ENCODE data around the gene PRR5L. TPM values are rescaled to one million over a fixed set of nuclear protein-coding genes. Genes with fewer than 3 reads are reported as not detected.
A peak's percentile ranks its signal among the peaks of the same experiment; 100 is the strongest.

Gene PRR5L
- total RNA-seq, 1 donor from 2014 or later = 103 TPM

DNA sequence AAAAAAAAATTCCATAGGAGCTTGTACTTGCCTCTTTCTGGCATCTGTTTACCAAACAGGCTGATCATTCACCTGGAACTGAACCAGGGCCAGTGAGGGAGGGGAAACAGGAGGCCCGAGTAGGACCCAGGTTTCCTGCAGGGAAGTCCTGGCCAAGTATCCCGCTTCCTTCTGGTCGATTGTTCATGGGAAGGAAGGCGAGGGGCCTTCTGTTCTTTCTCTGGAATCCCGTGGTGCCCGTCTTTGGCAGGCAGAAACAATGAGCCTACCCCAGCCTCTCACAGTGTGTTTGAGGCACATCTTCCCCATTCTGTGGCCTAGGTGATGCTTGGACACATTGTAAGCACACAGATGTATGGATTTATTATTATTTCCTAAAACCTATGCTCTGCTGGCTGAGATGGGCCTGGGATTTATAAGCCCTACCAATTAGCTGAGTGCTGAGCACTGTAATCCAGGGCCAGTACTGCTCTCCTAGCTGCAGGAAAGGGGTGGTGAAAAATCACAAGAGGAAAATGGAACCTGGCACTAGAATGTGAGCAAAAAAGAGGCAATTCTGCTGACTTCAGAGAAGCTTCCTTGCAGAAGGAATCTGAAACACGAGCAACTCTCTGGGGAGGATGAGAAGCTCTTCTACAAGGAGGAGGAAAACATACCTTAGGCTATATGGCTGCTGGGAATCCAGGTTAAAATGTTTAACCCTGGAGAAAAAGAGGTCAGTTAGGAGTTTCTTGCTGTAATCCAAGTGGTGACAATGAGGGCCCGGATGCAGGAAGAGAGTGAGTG is 53.5 kb downstream of the PRR5L start:
- Mint-ChIP-seq H3K27ac (ENCODE audit: unreplicated experiment) (peak overlapping the region; percentile 86), H3K9me3 (ENCODE audit: unreplicated experiment) (no peaks in the 10 kb centered on the region), H3K4me3 (ENCODE audit: unreplicated experiment) (no peak overlapping the region), H3K27me3 (ENCODE audit: unreplicated experiment) (no peaks in the 10 kb centered on the region), H3K4me1 (ENCODE audit: unreplicated experiment) (peaks cover 43% of the 10 kb centered on the region), H3K36me3 (ENCODE audit: unreplicated experiment) (no peaks in the 10 kb centered on the region)
- no peak for DNase-seq (ENCODE audit: extremely low spot score, unreplicated experiment)
- TF ChIP-seq, protein P1, sequence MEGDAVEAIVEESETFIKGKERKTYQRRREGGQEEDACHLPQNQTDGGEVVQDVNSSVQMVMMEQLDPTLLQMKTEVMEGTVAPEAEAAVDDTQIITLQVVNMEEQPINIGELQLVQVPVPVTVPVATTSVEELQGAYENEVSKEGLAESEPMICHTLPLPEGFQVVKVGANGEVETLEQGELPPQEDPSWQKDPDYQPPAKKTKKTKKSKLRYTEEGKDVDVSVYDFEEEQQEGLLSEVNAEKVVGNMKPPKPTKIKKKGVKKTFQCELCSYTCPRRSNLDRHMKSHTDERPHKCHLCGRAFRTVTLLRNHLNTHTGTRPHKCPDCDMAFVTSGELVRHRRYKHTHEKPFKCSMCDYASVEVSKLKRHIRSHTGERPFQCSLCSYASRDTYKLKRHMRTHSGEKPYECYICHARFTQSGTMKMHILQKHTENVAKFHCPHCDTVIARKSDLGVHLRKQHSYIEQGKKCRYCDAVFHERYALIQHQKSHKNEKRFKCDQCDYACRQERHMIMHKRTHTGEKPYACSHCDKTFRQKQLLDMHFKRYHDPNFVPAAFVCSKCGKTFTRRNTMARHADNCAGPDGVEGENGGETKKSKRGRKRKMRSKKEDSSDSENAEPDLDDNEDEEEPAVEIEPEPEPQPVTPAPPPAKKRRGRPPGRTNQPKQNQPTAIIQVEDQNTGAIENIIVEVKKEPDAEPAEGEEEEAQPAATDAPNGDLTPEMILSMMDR (IDR thresholded peaks at IDR 0.05) = no peak

DNA sequence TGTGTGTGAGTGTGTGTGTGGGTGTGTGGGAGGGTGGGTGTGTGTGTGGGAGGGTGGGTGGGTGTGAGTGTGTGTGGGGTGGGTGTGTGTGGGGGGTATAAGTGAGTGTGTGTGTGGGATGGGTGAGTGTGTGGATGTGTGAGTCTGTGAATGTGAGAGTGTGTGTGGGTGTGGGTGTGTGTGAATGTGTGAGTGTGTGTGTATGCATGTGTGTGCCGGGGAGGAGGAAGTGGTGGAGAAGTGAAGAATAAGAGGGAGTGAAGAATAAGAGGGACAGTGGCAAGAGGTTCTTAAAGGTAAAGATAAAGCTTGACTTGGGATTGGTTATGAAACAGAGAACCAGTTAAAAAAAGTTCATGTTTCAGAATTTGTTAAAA is 54.0 kb downstream of the PRR5L start:
- Mint-ChIP-seq H3K36me3 (ENCODE audit: unreplicated experiment) (no peaks in the 10 kb centered on the region), H3K9me3 (ENCODE audit: unreplicated experiment) (no peaks in the 10 kb centered on the region), H3K4me3 (ENCODE audit: unreplicated experiment) (no peak overlapping the region), H3K27me3 (ENCODE audit: unreplicated experiment) (no peaks in the 10 kb centered on the region), H3K4me1 (ENCODE audit: unreplicated experiment) (peaks cover 49% of the 10 kb centered on the region), H3K27ac (ENCODE audit: unreplicated experiment) (peak overlapping the region; percentile 86)
- TF ChIP-seq, protein P1 (IDR thresholded peaks at IDR 0.05) = no peak
- no peak for DNase-seq (ENCODE audit: extremely low spot score, unreplicated experiment)

DNA sequence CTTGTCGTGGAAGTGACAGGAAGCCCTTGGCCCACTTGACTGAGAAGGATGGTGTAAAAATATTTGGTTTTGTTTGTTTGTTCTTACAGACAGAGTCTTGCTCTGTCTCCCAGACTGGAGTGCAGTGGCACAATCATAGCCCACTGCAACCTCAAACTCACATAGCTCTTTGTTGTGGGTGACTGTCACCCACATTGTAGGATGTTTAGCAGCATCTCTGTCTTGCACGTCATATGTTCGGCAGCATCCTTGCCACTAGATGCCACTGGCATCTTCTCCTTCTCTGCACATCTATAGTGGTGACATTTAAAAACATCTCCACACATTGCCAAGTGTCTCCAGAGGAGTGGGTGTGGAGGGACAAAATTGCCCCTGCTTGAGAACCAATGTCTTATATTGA is 56.8 kb downstream of the PRR5L start:
- DNase-seq (ENCODE audit: extremely low spot score, unreplicated experiment) = no peak
- no peaks in the 10 kb centered on the region for H3K27me3 Mint-ChIP-seq (ENCODE audit: unreplicated experiment)
- H3K27ac Mint-ChIP-seq (ENCODE audit: unreplicated experiment) = peak overlapping the region; percentile 92
- H3K36me3 Mint-ChIP-seq (ENCODE audit: unreplicated experiment) = no peaks in the 10 kb centered on the region
- no peak overlapping the region for H3K4me3 Mint-ChIP-seq (ENCODE audit: unreplicated experiment)
- H3K4me1 Mint-ChIP-seq (ENCODE audit: unreplicated experiment) = peaks cover 73% of the 10 kb centered on the region
- TF ChIP-seq, protein P1 (IDR thresholded peaks at IDR 0.05) = peak; percentile 27
- H3K9me3 Mint-ChIP-seq (ENCODE audit: unreplicated experiment) = no peaks in the 10 kb centered on the region

DNA sequence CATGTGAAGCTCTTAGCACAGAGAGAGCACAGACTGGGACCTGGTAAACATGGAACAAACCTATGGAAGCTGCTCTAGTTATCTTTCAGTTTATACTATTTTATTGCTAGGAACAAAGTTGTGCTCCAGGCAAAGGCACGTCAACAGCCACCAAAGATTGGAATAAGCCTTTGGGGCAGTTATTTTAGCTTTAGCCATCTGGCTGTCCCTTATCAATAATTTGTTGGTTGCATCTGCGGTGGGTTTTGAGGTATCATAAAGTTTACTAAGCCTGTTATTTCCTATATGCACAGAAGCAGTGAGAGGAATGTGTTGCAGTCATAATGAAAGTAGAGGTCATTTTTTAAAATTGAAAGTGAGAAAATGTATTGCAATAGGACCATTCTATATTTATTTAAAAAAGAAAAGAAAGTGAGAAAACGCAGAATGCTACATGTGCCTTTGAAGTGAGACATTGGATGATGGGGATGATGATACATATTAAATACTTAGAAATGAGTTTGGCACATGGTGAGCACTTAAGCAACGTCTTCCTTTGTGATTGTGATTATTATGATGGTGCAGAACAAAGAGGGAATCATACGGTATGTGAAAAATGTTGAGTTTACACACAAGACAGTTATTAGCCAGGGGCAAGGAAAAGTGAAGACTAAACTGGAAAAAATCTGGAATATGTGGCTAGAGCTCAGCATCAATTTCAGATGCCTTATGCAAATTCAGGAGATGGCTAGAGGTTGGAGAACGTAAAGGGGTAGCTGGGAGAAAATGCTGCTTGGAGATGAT is 58.3 kb downstream of the PRR5L start:
- Mint-ChIP-seq H3K27ac (ENCODE audit: unreplicated experiment) (peak overlapping the region; percentile 92), H3K36me3 (ENCODE audit: unreplicated experiment) (no peaks in the 10 kb centered on the region), H3K27me3 (ENCODE audit: unreplicated experiment) (no peaks in the 10 kb centered on the region), H3K4me1 (ENCODE audit: unreplicated experiment) (peaks cover 79% of the 10 kb centered on the region), H3K9me3 (ENCODE audit: unreplicated experiment) (no peaks in the 10 kb centered on the region), H3K4me3 (ENCODE audit: unreplicated experiment) (peak overlapping the region; percentile 44)
- TF ChIP-seq, protein P1 (IDR thresholded peaks at IDR 0.05) = no peak
- no peak for DNase-seq (ENCODE audit: extremely low spot score, unreplicated experiment)

DNA sequence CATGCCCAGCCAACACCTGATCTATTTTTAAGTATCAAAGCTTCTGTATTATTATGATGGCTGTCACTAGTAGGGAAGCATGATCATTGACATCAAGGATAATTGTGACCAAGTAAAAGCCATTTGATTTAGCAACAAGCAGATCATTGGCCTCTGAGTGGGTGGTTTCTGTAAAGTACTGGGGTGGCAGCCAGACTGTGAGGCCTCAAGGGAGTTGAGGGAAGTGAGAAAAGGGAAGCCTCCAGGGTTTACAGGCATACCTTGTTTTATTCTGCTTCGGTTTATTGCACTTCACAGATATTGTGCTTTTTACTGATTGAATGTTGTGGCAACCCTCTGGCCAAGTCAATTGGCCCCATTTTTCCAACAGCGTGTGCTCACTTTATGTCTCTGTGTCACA is 60.1 kb downstream of the PRR5L start:
- DNase-seq (ENCODE audit: extremely low spot score, unreplicated experiment) = no peak
- Mint-ChIP-seq H3K27me3 (ENCODE audit: unreplicated experiment) (no peaks in the 10 kb centered on the region), H3K27ac (ENCODE audit: unreplicated experiment) (peak overlapping the region; percentile 79), H3K4me3 (ENCODE audit: unreplicated experiment) (no peak overlapping the region), H3K36me3 (ENCODE audit: unreplicated experiment) (no peaks in the 10 kb centered on the region), H3K4me1 (ENCODE audit: unreplicated experiment) (peaks cover 84% of the 10 kb centered on the region), H3K9me3 (ENCODE audit: unreplicated experiment) (no peaks in the 10 kb centered on the region)
- TF ChIP-seq, protein P1 (IDR thresholded peaks at IDR 0.05) = no peak
